AG04450 (cell line): Measurements from ENCODE around the gene PPP6R1. TPM values are rescaled to one million over a fixed set of nuclear protein-coding genes. Genes with fewer than 3 reads are reported as not detected.

Source experiments
- CTCF ChIA-PET: fragments of 300-600, 350-600 bp; formaldehyde crosslinking; extraction: SDS; loops from one replicate; lab custom pipeline; 2022; ENCODE audit warnings: antibody characterized with exemption, inconsistent platforms; lab: Charles Lee
- POLR2A ChIA-PET: fragments of 350-600 bp; formaldehyde crosslinking; extraction: SDS; loops from one replicate; lab custom pipeline; 2021; ENCODE audit warnings: antibody characterized with exemption, inconsistent platforms; lab: Yijun Ruan, JAX
- DNase-seq: peaks from one replicate; pipeline ENCODE4 v3.0.0-alpha.2; 2011; ENCODE audit warnings: low read depth, low spot score
- H3K27ac ChIP-seq: one replicate; pipeline ENCODE4 v1.5.1; 2012; ENCODE audit warnings: low read depth, low read length, control low read depth
- H3K27me3 ChIP-seq: one replicate; pipeline ENCODE4 v1.6.0; 2012; ENCODE audit warnings: low read length; ENCODE audit not compliant: control insufficient read depth, insufficient read depth
- H3K4me3 ChIP-seq: 2 replicates; pipeline ENCODE4 v1.5.1; 2011; ENCODE audit warnings: mild to moderate bottlenecking, low read depth, low read length, control low read depth
- H3K9me3 ChIP-seq: 2 replicates; pipeline ENCODE4 v1.5.1; 2012; ENCODE audit warnings: low read length; ENCODE audit not compliant: control insufficient read depth, insufficient read depth
- CTCF ChIP-seq: IDR thresholded peaks from 2 replicates; pipeline ENCODE4 v1.5.1; 2011; ENCODE audit warnings: low read depth, low read length, control low read depth, inconsistent platforms
- polyA plus RNA-seq: library from polyadenylated mRNA; depleted of rRNA; stranded (reverse); fragments of >200 nt; gene quantifications from 2 replicates; pipeline ENCODE4 v1.2.3, GENCODE V29; 2011

PPP6R1 gene
- polyA plus RNA-seq, 1 experiment, result 24.5 TPM

- no peaks in the 10 kb centered on the region for H3K9me3 ChIP-seq
- H3K27me3 ChIP-seq, result no peaks in the 10 kb centered on the region
- DNase-seq, result no peak
- H3K4me3 ChIP-seq, result no peak overlapping the region
- no peak for TF ChIP-seq CTCF
- POLR2A ChIA-PET, result no interaction called here
- no peak overlapping the region for H3K27ac ChIP-seq
- CTCF ChIA-PET, result no interaction called here
Observed at GRCh38 chr19:55230329-55230728, 28.5 kb downstream of the PPP6R1 start.

GRCh38 chr19:55229789-55230182 lies 29.0 kb downstream of the PPP6R1 start:
- CTCF ChIA-PET, result no interaction called here
- Histone ChIP-seq H3K27me3 (no peaks in the 10 kb centered on the region), H3K4me3 (no peak overlapping the region), H3K9me3 (no peaks in the 10 kb centered on the region), H3K27ac (no peak overlapping the region)
- POLR2A ChIA-PET, result no interaction called here
- no peak for TF ChIP-seq CTCF
- DNase-seq, result no peak

GRCh38 chr19:55229145-55229788 lies 29.6 kb downstream of the PPP6R1 start:
- no peaks in the 10 kb centered on the region for H3K9me3 ChIP-seq
- CTCF ChIA-PET, result interaction anchor here (0.6 kb wide), 1 partner anchor 110 kb away, joined by 3 read pairs; the partner anchor contains the start of gene KMT5C
- no peak for TF ChIP-seq CTCF
- H3K27ac ChIP-seq, result no peak overlapping the region
- POLR2A ChIA-PET, result interaction anchor here (0.7 kb wide), 1 partner anchor 378 kb away, joined by 3 read pairs; no protein-coding TSS in a partner anchor
- H3K27me3 ChIP-seq, result no peaks in the 10 kb centered on the region
- DNase-seq, result no peak
- H3K4me3 ChIP-seq, result no peak overlapping the region

GRCh38 chr19:55228403-55229031 lies 30.3 kb downstream of the PPP6R1 start, which contains the start of gene TMEM86B:
Gene TMEM86B, minus strand, starts transcription at chr19:55228763. Its CDS starts 22 bp downstream, at chr19:55228741.
- Histone ChIP-seq H3K9me3 (no peaks in the 10 kb centered on the region), H3K27me3 (no peaks in the 10 kb centered on the region), H3K27ac (no peak within 1 kb of the TSS), H3K4me3 (no peak within 1 kb of the TSS)
- no peak for DNase-seq
- CTCF ChIA-PET, result interaction anchor here (0.6 kb wide), 2 partner anchors 87 to 111 kb away, joined by 3 to 6 read pairs; partner anchors contain the start of gene KMT5C
- TF ChIP-seq CTCF, result no peak
- POLR2A ChIA-PET, result interaction anchor here (0.7 kb wide), 1 partner anchor 379 kb away, joined by 3 read pairs; no protein-coding TSS in a partner anchor

GRCh38 chr19:55228015-55228391 lies 30.8 kb downstream of the PPP6R1 start:
- ChIA-PET CTCF (interaction anchor here (0.6 kb wide), 1 partner anchor 87 kb away, joined by 6 read pairs; no protein-coding TSS in a partner anchor), POLR2A (no interaction called here)
- no peaks in the 10 kb centered on the region for H3K27me3 ChIP-seq
- no peaks in the 10 kb centered on the region for H3K9me3 ChIP-seq
- DNase-seq, result no peak
- no peak overlapping the region for H3K27ac ChIP-seq
- no peak for TF ChIP-seq CTCF
- no peak overlapping the region for H3K4me3 ChIP-seq
